Liver (tissue), 9 donors: ENCODE results near the gene FOXA2. TPM values are rescaled to one million over a fixed set of nuclear protein-coding genes. Genes with fewer than 3 reads are reported as not detected.

Experiments used
- DNase-seq: peaks from one replicate; pipeline ENCODE4 v3.0.0-alpha.2; 2017; ENCODE audit warnings: low spot score
- H3K27ac ChIP-seq, 2 donors: one replicate each; pipeline ENCODE4 v1.7.0; 2013; ENCODE audit warnings: inconsistent platforms in 2 of 2, low read length in 2 of 2, control low read depth in 1 of 2, low read depth in 1 of 2, mild to moderate bottlenecking in 1 of 2
- H3K27me3 ChIP-seq, 4 donors: one replicate each; pipeline versions ENCODE4 v1.6.1 to v1.7.0; 2013; ENCODE audit warnings: low read length in 3 of 4, inconsistent platforms in 1 of 4, mild to moderate bottlenecking in 1 of 4, moderate library complexity in 1 of 4; ENCODE audit not compliant: control insufficient read depth in 4 of 4, insufficient read depth in 4 of 4
- H3K36me3 ChIP-seq, 4 donors: one replicate each; pipeline versions ENCODE4 v1.6.1 to v1.7.0; 2013; ENCODE audit warnings: low read length in 3 of 4, mild to moderate bottlenecking in 3 of 4, low read depth in 1 of 4, moderate library complexity in 1 of 4; ENCODE audit not compliant: control insufficient read depth in 4 of 4, insufficient read depth in 3 of 4
- H3K4me1 ChIP-seq, 4 donors: one replicate each; pipeline versions ENCODE4 v1.6.1 to v1.7.0; 2013; ENCODE audit warnings: low read length in 3 of 4, mild to moderate bottlenecking in 3 of 4, moderate library complexity in 1 of 4; ENCODE audit not compliant: control insufficient read depth in 4 of 4, insufficient read depth in 4 of 4
- H3K4me3 ChIP-seq, 3 donors: one replicate each; pipeline versions ENCODE4 v1.6.1 to v1.7.0; 2013; ENCODE audit warnings: low read length in 3 of 3, control low read depth in 1 of 3, low read depth in 1 of 3, mild to moderate bottlenecking in 1 of 3
- H3K9ac ChIP-seq, 2 donors: one replicate each; pipeline ENCODE4 v1.7.0; 2013; ENCODE audit warnings: low read length in 2 of 2, mild to moderate bottlenecking in 2 of 2, moderate library complexity in 2 of 2, control low read depth in 1 of 2, low read depth in 1 of 2
- H3K9me3 ChIP-seq, 4 donors: one replicate each; pipeline versions ENCODE4 v1.6.1 to v1.7.0; 2013; ENCODE audit warnings: low read length in 3 of 4; ENCODE audit not compliant: control insufficient read depth in 4 of 4
- ATF3 ChIP-seq: IDR thresholded peaks from 2 replicates; pipeline ENCODE4 v1.6.1; 2016; ENCODE audit warnings: antibody characterized with exemption
- CTCF ChIP-seq: fragments of 150-350 bp; IDR thresholded peaks from 2 replicates; pipeline ENCODE4 v1.5.1; 2017; ENCODE audit warnings: improper control_type of control experiment, low read depth, low read length; ENCODE audit not compliant: missing input control
- EGR1 ChIP-seq, 2 donors: IDR thresholded peaks; 2 replicates each; pipeline ENCODE4 v1.6.1; 2016 to 2018; ENCODE audit warnings: antibody characterized with exemption in 2 of 2, low read depth in 2 of 2
- FOXA1 ChIP-seq: IDR thresholded peaks from 2 replicates; pipeline ENCODE4 v1.6.1; 2016; ENCODE audit warnings: antibody characterized with exemption
- FOXA2 ChIP-seq: IDR thresholded peaks from 2 replicates; pipeline ENCODE4 v1.6.1; 2016; ENCODE audit warnings: antibody characterized with exemption
- GABPA ChIP-seq, 2 donors: IDR thresholded peaks in 1 of 2; conservative IDR thresholded peaks in 1 of 2; 2 replicates each; pipeline ENCODE4 v1.6.1; 2016; ENCODE audit warnings: antibody characterized with exemption in 2 of 2, mild to moderate bottlenecking in 1 of 2, moderate library complexity in 1 of 2
- HNF4A ChIP-seq, 2 donors: conservative IDR thresholded peaks; 2 replicates each; pipeline ENCODE4 v1.6.1; 2016; ENCODE audit warnings: antibody characterized with exemption in 2 of 2, mild to moderate bottlenecking in 2 of 2
- HNF4G ChIP-seq: IDR thresholded peaks from 2 replicates; pipeline ENCODE4 v1.6.1; 2016; ENCODE audit warnings: antibody characterized with exemption
- JUND ChIP-seq, 2 donors: IDR thresholded peaks; 2 replicates each; pipeline ENCODE4 v1.6.1; 2016; ENCODE audit warnings: antibody characterized with exemption in 2 of 2
- MAX ChIP-seq: IDR thresholded peaks from 2 replicates; pipeline ENCODE4 v1.6.1; 2016; ENCODE audit warnings: antibody characterized with exemption
- NR2F2 ChIP-seq: IDR thresholded peaks from 2 replicates; pipeline ENCODE4 v1.6.1; 2016; ENCODE audit warnings: antibody characterized with exemption
- RAD21 ChIP-seq, 2 donors: IDR thresholded peaks; 2 replicates each; pipeline ENCODE4 v1.6.1; 2016; ENCODE audit warnings: antibody characterized with exemption in 2 of 2, mild to moderate bottlenecking in 2 of 2
- REST ChIP-seq: IDR thresholded peaks from 2 replicates; pipeline ENCODE4 v1.6.1; 2016; ENCODE audit warnings: antibody characterized with exemption, mild to moderate bottlenecking
- RXRA ChIP-seq, 2 donors: IDR thresholded peaks; 2 replicates each; pipeline ENCODE4 v1.6.1; 2017 to 2018; ENCODE audit warnings: antibody characterized with exemption in 2 of 2, mild to moderate bottlenecking in 1 of 2
- SP1 ChIP-seq: IDR thresholded peaks from 2 replicates; pipeline ENCODE4 v1.6.1; 2018; ENCODE audit warnings: antibody characterized with exemption, mild to moderate bottlenecking
- TAF1 ChIP-seq: conservative IDR thresholded peaks from 2 replicates; pipeline ENCODE4 v1.6.1; 2016; ENCODE audit warnings: antibody characterized with exemption, mild to moderate bottlenecking
- YY1 ChIP-seq: IDR thresholded peaks from 2 replicates; pipeline ENCODE4 v1.6.1; 2016; ENCODE audit warnings: antibody characterized with exemption, mild to moderate bottlenecking
- ZBTB33 ChIP-seq: IDR thresholded peaks from 2 replicates; pipeline ENCODE4 v1.6.1; 2016; ENCODE audit warnings: antibody characterized with exemption
- WGBS: extraction: QIAGEN DNeasy Blood & Tissue Kit; methylation state at CpG from one replicate; pipeline ENCODE4 v1.1.7; 2013; 5-methylcytosine and 5-hydroxymethylcytosine counted together
- polyA plus RNA-seq, 2 donors: library from polyadenylated mRNA; stranded (reverse) in 1 of 2; unstranded in 1 of 2; fragments of 200-250 nt in 1 of 2; fragments of >200 nt in 1 of 2; fragmentation: Nextera tagmentation in 1 of 2; extraction: Ambion mirVana in 1 of 2; gene quantifications; one replicate each; pipeline versions ENCODE4 v1.2.1 to v1.2.3, GENCODE V29; 2013 to 2015
- total RNA-seq, 2 donors: library from RNA; depleted of rRNA; stranded (reverse); fragments of >200 nt; gene quantifications; one replicate each; pipeline ENCODE4 v1.2.3, GENCODE V29; 2014
- donor health status: healthy.
- donor health status: healthy.
- donor health status: healthy.
- donor health status: healthy.
- donor health status: healthy.

The FOXA2 gene
- total and polyA plus RNA-seq, 4 donors: 5.2 to 12.7 (median 11.1) TPM

GRCh38 chr20:22536141-22536828 lies 48.1 kb downstream of the FOXA2 start:
- no peak overlapping the region for H3K4me3 ChIP-seq
- no peaks in the 10 kb centered on the region for H3K27me3 ChIP-seq
- no peaks in the 10 kb centered on the region for H3K4me1 ChIP-seq
- no peaks in the 10 kb centered on the region for H3K9me3 ChIP-seq
- H3K36me3 ChIP-seq: no peaks in the 10 kb centered on the region
- WGBS: 87% methylated on average over 5 of the region's 5 CpGs
- no peak for TF ChIP-seq NR2F2
- TF ChIP-seq RAD21 (IDR thresholded peaks at IDR 0.05): no peak
- no peak for TF ChIP-seq MAX
- TF ChIP-seq FOXA2: no peak
- no peak for TF ChIP-seq SP1
- no peak for TF ChIP-seq ATF3
- no peak for TF ChIP-seq CTCF
- no peak for TF ChIP-seq RXRA (IDR thresholded peaks at IDR 0.05)
- TF ChIP-seq REST: no peak
- no peak for TF ChIP-seq TAF1
- TF ChIP-seq HNF4A (conservative IDR thresholded peaks at IDR 0.05): no peak
- TF ChIP-seq YY1: no peak
- TF ChIP-seq GABPA (IDR thresholded peaks at IDR 0.05 in 1 of 2, conservative IDR thresholded peaks at IDR 0.05 in 1 of 2): no peak
- TF ChIP-seq FOXA1: no peak
- no peak for TF ChIP-seq HNF4G
- no peak for TF ChIP-seq JUND (IDR thresholded peaks at IDR 0.05)
- no peak for TF ChIP-seq EGR1 (IDR thresholded peaks at IDR 0.05; ENCODE audit: low read depth in 2 of 2)
- no peak for TF ChIP-seq ZBTB33
- no peak overlapping the region for H3K27ac ChIP-seq
- DNase-seq: no peak
- no peak overlapping the region for H3K9ac ChIP-seq
